ENCODE results near the gene RMND5A. TPM values are rescaled to one million over a fixed set of nuclear protein-coding genes. Genes with fewer than 3 reads are reported as not detected.
"Not testable (repeated sequence)": the region's sequence is repeated elsewhere in the genome, so short reads cannot be mapped to it uniquely, and the experiment has no call there.

The RMND5A gene
- total RNA-seq, 2 donors from 2014 or later: 32.2 to 48.3 TPM

DNA sequence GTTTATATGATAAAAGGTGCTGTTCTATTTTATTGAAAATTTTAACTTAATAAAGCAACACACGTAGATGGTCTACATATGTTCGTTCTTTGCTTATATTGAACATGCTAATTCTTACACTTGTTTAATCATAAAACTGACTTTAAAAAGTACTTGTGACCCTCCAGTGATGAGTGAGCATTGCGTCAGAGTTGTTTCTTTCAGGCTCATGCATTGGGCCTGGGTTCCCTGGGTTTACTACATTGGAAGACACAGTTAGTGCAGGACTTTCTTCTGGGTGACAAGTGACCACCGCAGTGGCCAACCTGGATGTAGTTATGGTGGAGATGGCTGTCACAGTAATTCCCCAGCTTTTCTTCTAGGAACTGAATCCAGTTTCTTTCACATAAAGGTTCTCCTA, 13.4 kb downstream of the RMND5A start:
- not testable (repeated sequence) for ATAC-seq; H3K9me3 Mint-ChIP-seq; H3K36me3 Mint-ChIP-seq; H3K27me3 Mint-ChIP-seq; H3K27ac Mint-ChIP-seq; H3K4me3 Mint-ChIP-seq; DNase-seq (ENCODE audit: low spot score)
- H3K4me1 Mint-ChIP-seq (ENCODE audit: low read depth in 2 of 2): peaks cover 11 to 14% of the 10 kb centered on the region in 2 donors

DNA sequence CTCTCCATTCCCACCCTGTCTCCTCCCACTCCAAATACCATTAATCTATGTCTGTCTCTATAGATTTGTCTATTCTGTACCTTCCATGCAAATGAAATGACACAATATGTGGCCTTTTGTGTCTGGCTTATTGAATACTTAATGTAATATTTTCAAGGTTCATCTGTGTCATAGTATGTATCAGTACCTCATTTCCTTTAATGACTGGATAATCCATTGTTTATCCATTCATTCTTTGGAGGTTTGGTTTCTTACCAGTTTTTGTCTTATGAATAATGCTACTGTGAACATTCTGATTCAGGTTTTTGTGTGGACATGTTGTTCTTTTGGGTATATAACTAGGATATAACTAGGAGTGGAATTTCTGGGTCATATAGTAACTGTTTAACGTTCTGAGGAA, 14.8 kb downstream of the RMND5A start:
- not testable (repeated sequence) for H3K4me1 Mint-ChIP-seq (ENCODE audit: low read depth in 2 of 2); H3K36me3 Mint-ChIP-seq

DNA sequence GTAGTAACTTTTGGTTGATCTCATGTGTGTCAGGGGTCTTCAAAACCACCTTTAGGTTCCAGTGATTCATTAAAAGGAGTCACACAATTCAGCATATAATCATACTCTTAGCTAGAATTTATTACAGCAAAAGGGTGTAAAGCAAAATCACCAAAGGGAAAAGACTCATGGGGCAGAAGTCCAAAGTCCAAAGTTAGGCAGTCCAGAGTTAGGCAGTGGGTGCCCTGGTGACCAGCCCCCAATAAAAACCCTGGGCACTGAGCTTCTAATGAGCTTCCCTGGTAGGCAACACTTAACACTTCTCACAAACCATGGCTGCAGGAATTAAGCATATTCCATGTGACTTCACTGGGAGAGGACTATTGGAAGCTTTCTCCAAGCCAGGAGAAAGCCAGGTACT, 19.4 kb downstream of the RMND5A start:
- H3K4me1 Mint-ChIP-seq (ENCODE audit: low read depth in 2 of 2): peaks cover 14 to 17% of the 10 kb centered on the region in 2 donors
- not testable (repeated sequence) for H3K36me3 Mint-ChIP-seq; H3K27me3 Mint-ChIP-seq; H3K4me3 Mint-ChIP-seq; ATAC-seq; DNase-seq (ENCODE audit: low spot score); H3K27ac Mint-ChIP-seq; H3K9me3 Mint-ChIP-seq

More for the DNA sequence above, 14.8 kb downstream of the RMND5A start:
- DNase-seq (ENCODE audit: low spot score); H3K4me3 Mint-ChIP-seq; ATAC-seq; H3K27ac Mint-ChIP-seq; H3K9me3 Mint-ChIP-seq; H3K27me3 Mint-ChIP-seq: not testable (repeated sequence)

DNA sequence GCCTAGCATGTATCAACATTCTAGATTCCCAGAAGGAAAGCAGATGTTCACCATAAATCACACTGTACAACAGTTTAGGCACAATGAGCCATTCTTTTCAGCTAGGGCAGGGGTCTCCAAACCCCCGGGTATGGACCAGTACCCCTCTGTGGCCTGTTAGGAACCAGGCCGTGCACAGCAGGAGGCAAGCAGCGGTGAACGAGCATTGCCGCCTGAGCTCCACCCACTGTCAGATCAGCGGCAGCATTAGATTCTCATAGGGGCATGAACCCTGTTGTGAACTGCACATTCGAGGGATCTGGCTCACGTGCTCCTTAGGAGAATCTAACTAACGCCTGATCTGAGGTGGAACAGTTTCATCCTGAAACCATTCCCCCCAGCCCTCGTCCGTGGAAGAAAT, 19.8 kb downstream of the RMND5A start:
- ATAC-seq; H3K4me3 Mint-ChIP-seq; H3K9me3 Mint-ChIP-seq; H3K36me3 Mint-ChIP-seq; DNase-seq (ENCODE audit: low spot score); H3K27ac Mint-ChIP-seq; H3K27me3 Mint-ChIP-seq: not testable (repeated sequence)
- peaks cover 14 to 17% of the 10 kb centered on the region in 2 donors for H3K4me1 Mint-ChIP-seq (ENCODE audit: low read depth in 2 of 2)

DNA sequence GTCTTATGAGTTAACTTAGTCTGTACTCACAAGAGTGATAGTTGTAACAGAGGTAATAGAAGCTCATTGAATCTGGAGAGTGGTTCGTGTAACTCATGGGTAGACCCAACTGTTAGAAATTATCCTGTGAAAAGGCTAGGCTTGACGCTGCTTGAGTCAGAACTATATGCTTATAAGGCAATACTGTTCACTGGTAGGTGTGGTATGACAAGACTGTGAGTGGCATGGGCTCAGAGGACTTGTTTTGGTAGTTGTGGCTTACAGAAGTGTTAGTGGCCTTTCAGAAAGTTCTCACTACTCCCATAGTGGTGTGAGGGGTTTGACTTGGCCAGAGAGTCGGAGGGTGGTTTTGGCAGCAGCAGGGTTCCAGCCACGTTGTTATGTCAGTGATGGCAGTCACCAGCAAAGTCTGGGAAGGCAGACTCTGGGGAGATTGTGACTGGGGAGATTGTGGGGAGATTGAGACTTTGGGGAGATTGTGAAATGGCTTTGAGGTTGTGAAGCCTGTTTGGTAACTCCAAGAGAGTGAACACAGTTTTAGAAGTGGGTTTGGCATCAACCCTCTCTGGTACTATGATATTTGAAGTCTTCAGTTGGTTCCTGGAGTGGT, 21.9 kb downstream of the RMND5A start:
- ATAC-seq: peak; percentile 97 to 98
- not testable (repeated sequence) for H3K36me3 Mint-ChIP-seq, H3K9me3 Mint-ChIP-seq, H3K27me3 Mint-ChIP-seq
- H3K27ac Mint-ChIP-seq: peak overlapping the region; percentile 58 to 68
- peak overlapping the region; percentile 70 for H3K4me3 Mint-ChIP-seq
- peak; percentile 66 for DNase-seq (ENCODE audit: low spot score)
- peaks cover 23 to 34% of the 10 kb centered on the region in 2 donors for H3K4me1 Mint-ChIP-seq (ENCODE audit: low read depth in 2 of 2)

DNA sequence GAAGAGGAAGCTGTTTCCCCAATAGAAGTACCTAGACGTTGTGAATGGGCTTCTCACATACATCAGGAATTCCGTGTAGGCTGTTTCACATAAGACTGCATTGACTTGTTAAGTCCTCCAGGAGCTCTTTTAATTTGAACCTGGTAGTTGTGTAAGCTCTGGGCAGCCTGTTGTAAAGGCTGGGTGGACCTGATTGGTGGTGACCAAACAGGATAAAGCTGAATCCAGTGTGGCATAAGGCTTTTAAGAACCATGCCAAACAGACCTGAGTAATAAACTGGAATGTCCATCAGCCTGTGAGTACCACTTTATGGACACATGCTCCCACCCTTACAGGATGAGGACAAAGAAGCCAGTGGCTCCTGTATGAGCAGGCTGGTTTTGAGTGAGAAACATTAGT, 24.1 kb downstream of the RMND5A start:
- H3K27ac Mint-ChIP-seq: no peak overlapping the region
- no peak overlapping the region for H3K4me3 Mint-ChIP-seq
- no peaks in the 10 kb centered on the region for H3K27me3 Mint-ChIP-seq
- H3K9me3 Mint-ChIP-seq: no peaks in the 10 kb centered on the region
- H3K4me1 Mint-ChIP-seq (ENCODE audit: low read depth in 2 of 2): peaks cover 33 to 48% of the 10 kb centered on the region in 2 donors
- H3K36me3 Mint-ChIP-seq: no peaks in the 10 kb centered on the region
- DNase-seq (ENCODE audit: low spot score): no peak
- no peak for ATAC-seq

DNA sequence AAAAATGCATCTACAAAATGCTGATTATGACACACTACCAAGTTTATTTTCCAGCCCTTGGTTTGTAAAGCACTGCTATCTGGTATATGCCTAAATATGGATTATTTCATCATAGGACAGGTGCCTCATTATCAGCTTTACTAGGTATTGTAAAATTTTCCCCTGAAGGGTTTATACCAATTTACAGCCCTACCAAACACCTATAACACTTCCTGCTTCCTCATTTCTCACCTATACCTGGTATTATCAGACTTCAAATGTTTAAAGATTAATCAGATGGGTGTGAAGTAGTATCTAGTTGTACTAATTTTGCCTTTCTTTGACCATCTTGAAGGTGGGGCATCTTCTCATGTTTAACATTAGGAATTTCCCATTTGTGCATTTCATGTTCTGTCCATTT, 26.8 kb downstream of the RMND5A start:
- Mint-ChIP-seq H3K27ac (peak overlapping the region; percentile 33 to 51), H3K4me3 (no peak overlapping the region), H3K4me1 (ENCODE audit: low read depth in 2 of 2) (peaks cover 47 to 57% of the 10 kb centered on the region in 2 donors), H3K9me3 (peaks cover 6% of the 10 kb centered on the region), H3K36me3 (peaks cover 12% of the 10 kb centered on the region), H3K27me3 (no peaks in the 10 kb centered on the region)
- DNase-seq (ENCODE audit: low spot score): no peak
- ATAC-seq: no peak

DNA sequence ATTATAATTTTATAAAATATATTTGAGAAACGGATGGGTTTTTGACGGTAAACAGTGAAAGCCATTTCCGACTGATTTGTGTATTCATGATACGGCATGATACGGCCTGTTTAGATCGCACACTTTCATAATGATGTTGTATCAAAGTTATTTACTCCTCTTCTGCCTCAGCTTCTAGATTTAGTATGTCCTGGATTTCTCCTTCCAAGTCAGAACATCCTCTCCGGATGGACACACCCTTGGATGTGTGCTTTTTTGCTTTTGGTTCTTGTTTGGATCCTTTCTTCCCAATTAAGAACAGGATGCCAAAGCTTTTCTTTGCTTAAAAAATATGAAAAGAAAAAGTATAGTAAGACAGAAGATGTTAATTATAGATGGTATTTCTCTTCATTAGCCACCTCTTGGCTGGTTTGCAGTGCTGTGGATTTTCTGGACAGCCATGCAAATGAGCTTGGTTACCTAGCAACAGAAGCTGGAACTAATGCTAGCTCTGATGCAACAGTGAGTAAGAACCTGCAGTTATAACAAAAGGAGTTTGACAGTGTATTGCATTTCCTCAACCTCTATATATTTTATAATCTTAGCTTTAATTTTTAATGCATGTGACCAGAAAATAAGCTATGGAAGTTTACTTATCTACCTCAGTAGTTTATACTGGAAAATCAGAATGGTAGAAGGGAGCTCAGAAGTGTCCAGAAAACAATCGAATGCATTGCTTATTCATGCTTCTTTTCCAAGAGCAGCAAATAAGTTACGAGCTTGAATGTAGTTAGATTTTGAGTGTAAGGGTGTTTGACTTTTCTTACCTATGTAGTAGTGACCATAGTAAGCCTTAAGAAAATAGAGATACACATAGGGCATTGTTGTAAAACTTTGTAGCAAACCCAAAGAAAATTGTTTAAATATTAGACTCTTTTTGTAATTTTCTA, 27.9 kb downstream of the RMND5A start:
- H3K4me1 Mint-ChIP-seq (ENCODE audit: low read depth in 2 of 2): peaks cover 37 to 46% of the 10 kb centered on the region in 2 donors
- H3K9me3 Mint-ChIP-seq: peaks cover 6% of the 10 kb centered on the region
- peak overlapping the region; percentile 33 to 51 for H3K27ac Mint-ChIP-seq
- H3K4me3 Mint-ChIP-seq: no peak overlapping the region
- ATAC-seq: peak; percentile 70 to 75
- no peaks in the 10 kb centered on the region for H3K27me3 Mint-ChIP-seq
- DNase-seq (ENCODE audit: low spot score): no peak
- peaks cover 18% of the 10 kb centered on the region for H3K36me3 Mint-ChIP-seq

DNA sequence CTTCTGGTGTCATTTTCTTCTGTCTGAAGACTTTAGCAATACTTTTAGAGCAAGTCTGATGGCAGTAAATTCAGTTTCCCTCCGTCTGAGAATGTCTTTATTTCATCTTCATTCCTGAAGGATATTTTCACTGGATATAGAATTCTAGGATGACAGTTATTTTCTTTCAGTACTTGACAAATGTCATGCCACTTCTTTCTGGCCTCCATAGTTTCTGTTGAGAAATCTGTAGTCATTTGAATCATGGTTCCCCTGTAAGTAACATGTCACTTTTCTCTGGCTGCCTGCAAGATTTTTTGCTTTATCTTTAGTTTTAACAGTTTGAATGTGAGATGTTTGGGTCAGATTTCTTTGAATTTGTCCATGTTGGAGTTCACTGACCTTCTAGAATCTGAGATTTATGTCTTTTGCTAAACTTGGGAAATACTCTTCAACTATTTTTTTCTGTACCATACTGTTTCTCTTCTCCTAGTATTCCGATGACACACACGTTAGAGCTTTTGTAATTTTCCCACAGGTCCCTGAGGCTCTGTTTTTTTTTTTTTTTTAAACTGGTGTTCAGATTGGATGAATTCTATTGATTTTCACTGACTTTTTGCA, 30.2 kb downstream of the RMND5A start:
- H3K27me3 Mint-ChIP-seq: no peaks in the 10 kb centered on the region
- H3K9me3 Mint-ChIP-seq: peaks cover 6% of the 10 kb centered on the region
- no peak for DNase-seq (ENCODE audit: low spot score)
- no peak for ATAC-seq
- H3K4me1 Mint-ChIP-seq (ENCODE audit: low read depth in 2 of 2): peaks cover 30 to 38% of the 10 kb centered on the region in 2 donors
- H3K27ac Mint-ChIP-seq: no peak overlapping the region
- H3K4me3 Mint-ChIP-seq: no peak overlapping the region
- H3K36me3 Mint-ChIP-seq: peaks cover 23% of the 10 kb centered on the region

DNA sequence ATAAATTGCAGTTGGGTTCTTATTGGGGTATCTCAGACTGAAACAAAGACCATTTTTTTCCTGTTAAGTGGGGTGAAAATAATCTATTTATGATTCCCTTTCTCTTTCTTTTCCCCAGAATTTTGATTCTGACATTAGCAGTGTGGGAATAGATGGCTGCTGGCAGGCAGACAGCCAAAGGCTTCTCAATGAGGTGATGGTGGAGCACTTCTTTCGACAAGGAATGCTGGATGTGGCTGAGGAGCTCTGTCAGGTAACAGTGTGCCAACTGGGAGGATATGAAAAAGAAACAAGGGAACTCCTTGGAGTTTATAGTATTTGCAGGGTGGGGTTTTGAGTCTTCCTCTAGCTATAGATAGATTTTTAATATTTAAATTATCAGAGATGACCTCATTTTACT, 31.7 kb downstream of the RMND5A start:
- Mint-ChIP-seq H3K4me1 (ENCODE audit: low read depth in 2 of 2) (peaks cover 24 to 31% of the 10 kb centered on the region in 2 donors), H3K27ac (no peak overlapping the region)

DNA sequence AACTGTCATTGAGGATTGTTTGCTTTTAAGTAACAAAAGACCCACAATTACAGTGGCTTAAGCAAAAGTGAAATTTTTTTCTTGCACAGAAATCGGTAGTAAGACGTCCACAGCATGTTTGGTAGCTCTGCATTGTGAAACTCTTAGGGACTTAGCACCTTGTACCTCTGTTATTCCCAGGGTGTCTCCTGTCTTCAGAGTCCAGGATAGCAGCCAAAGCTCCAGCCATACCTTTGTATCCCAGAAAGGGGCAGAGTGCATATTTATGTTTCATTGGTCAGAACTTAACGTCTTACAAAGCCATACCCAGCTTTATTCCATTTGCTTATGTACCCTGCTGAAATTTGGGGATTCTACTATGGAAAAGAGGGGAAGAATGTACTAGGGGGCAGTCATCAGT, 32.8 kb downstream of the RMND5A start:
- H3K9me3 Mint-ChIP-seq: peaks cover 6% of the 10 kb centered on the region
- peaks cover 17 to 29% of the 10 kb centered on the region in 2 donors for H3K4me1 Mint-ChIP-seq (ENCODE audit: low read depth in 2 of 2)

More for the DNA sequence above, 31.7 kb downstream of the RMND5A start:
- Mint-ChIP-seq H3K27me3 (no peaks in the 10 kb centered on the region), H3K4me3 (no peak overlapping the region), H3K36me3 (peaks cover 23% of the 10 kb centered on the region), H3K9me3 (peaks cover 6% of the 10 kb centered on the region)
- ATAC-seq (no peak), DNase-seq (ENCODE audit: low spot score) (no peak)

DNA sequence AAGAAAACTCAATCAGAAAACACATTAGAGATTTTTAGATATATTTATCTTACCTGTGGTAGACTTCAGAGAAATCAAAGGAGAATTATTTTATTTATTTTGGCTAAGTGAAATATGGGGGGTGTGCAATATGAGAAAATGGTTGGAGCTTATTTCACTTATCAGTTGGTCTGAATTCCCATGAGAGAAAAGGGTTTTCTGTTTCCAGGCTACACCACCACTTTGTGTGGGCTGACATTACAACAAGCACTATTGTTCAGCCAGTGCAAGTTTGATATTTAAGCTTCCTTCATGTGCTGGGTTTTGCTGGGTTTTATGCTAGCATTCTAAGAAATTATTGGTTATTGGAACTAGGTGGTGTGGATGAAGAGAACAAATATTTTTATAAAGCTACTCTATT, 33.5 kb downstream of the RMND5A start:
- H3K4me3 Mint-ChIP-seq: no peak overlapping the region
- no peak for DNase-seq (ENCODE audit: low spot score)
- H3K27me3 Mint-ChIP-seq: no peaks in the 10 kb centered on the region
- ATAC-seq: no peak
- H3K9me3 Mint-ChIP-seq: peaks cover 6% of the 10 kb centered on the region
- H3K4me1 Mint-ChIP-seq (ENCODE audit: low read depth in 2 of 2): peaks cover 16 to 24% of the 10 kb centered on the region in 2 donors
- H3K27ac Mint-ChIP-seq: no peak overlapping the region
- H3K36me3 Mint-ChIP-seq: peaks cover 23% of the 10 kb centered on the region

More for the DNA sequence above, 32.8 kb downstream of the RMND5A start:
- Mint-ChIP-seq H3K36me3 (peaks cover 23% of the 10 kb centered on the region), H3K27ac (no peak overlapping the region), H3K27me3 (no peaks in the 10 kb centered on the region), H3K4me3 (no peak overlapping the region)
- ATAC-seq: no peak
- no peak for DNase-seq (ENCODE audit: low spot score)

DNA sequence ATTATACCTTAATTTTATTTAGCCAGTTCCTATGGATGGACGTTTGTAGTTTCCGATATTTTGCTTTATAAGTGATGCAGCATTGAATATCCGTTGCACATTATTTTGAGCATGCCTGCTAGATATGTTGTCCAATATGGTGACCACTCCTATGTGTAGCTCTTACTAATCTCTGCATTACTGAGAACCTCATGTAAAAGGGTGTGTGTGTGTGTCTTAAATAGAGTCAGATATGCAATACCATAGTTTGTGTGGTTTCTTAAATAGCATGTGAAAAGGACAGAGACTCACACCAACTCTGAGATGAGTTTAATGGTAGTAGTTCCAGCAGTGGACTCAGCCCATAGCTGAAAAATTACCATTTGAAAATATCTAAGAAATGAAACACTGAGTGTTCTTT, 38.3 kb downstream of the RMND5A start:
- H3K4me1 Mint-ChIP-seq (ENCODE audit: low read depth in 2 of 2): peaks cover 16 to 28% of the 10 kb centered on the region in 2 donors
- H3K27me3 Mint-ChIP-seq: no peaks in the 10 kb centered on the region
- H3K36me3 Mint-ChIP-seq: peaks cover 5% of the 10 kb centered on the region
- ATAC-seq (no peak), DNase-seq (ENCODE audit: low spot score) (no peak)
- no peaks in the 10 kb centered on the region for H3K9me3 Mint-ChIP-seq
- no peak overlapping the region for H3K4me3 Mint-ChIP-seq
- no peak overlapping the region for H3K27ac Mint-ChIP-seq

DNA sequence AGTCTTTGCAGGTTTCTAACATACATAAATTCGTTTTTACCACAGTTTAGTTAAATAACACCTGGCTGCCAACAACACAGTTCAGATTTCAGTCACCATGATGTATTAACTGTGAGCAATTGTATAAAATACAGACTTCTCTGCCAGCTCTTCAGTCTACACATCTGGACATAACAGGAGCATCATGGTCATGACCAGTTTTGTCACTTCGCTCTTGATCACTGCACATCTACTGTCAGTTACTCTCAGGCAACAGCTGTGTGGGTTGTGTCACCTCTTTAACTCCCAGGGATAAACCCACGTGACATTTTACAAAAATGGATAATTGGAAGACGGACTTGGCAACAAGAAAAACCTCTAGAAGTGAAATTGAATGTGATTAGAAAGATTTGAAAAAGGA, 40.3 kb downstream of the RMND5A start:
- Mint-ChIP-seq H3K4me1 (ENCODE audit: low read depth in 2 of 2) (peaks cover 22 to 37% of the 10 kb centered on the region in 2 donors), H3K4me3 (no peak overlapping the region), H3K27ac (peak overlapping the region; percentile 19 to 44), H3K27me3 (no peaks in the 10 kb centered on the region), H3K36me3 (no peaks in the 10 kb centered on the region), H3K9me3 (no peaks in the 10 kb centered on the region)
- DNase-seq (ENCODE audit: low spot score) (no peak), ATAC-seq (no peak)

Data from natural killer cell treated with Interleukin-12 subunit alpha and Interleukin-12 subunit beta and Interleukin-15 and Interleukin-18, amount 100 ng/mL, for 72 hours (primary cell).